Ovary (tissue), 3 donors: Measurements from ENCODE around the gene AGPS.

Source experiments
- POLR2A ChIP-seq: fragments of 450-650 bp; IDR thresholded peaks from one replicate; pipeline ENCODE4 v1.6.1; 2017; ENCODE audit warnings: antibody characterized with exemption, mild to moderate bottlenecking, moderate library complexity
- TF ChIP-seq, protein P1 (sequence below), 3 donors: fragments of 450-650 bp in 2 of 3; fragments of 200-600 bp in 1 of 3; IDR thresholded peaks; one replicate each; pipeline versions ENCODE4 v1.5.1 to v1.8.0; 2016 to 2022; ENCODE audit warnings: antibody characterized with exemption in 3 of 3, mild to moderate bottlenecking in 1 of 3
- donor health status: DM: no; HTN: no; CAD: no.

DNA sequence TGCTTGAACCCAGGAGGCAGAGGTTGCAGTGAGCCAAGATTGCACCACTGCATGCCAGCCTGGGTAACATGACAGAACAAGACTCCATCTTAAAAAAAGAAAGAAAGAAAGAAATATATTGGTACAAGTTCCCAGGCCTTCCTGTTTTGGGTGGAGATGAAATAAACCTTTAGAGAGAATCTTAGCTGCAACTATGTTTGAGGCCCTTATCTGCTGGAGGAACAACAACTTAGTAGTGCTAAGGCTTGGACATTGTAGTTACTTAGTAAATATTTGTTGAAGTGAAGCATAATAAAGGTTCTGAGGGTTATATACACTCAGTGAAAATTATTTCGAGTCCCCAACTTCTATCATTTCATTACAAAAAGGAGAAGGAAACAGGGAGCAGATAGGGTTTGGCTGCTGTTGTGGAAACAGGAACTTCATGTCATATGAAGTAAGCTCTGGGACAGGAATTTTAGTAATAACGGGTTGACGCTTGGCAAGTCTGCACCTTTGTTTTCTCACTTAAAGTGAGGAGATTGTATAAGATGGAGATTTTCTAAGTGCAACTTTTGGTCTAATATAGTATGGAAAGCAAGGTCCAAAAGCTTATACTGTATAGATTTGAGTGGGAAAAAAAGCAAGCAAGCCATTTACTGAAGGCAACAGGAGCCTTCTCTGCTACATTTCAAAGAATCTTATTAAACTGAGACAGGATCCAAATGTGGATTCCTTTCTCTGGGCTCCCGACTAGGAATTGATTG is 40.0 kb upstream of the AGPS start:
- TF ChIP-seq POLR2A, result no peak
- TF ChIP-seq, protein P1, sequence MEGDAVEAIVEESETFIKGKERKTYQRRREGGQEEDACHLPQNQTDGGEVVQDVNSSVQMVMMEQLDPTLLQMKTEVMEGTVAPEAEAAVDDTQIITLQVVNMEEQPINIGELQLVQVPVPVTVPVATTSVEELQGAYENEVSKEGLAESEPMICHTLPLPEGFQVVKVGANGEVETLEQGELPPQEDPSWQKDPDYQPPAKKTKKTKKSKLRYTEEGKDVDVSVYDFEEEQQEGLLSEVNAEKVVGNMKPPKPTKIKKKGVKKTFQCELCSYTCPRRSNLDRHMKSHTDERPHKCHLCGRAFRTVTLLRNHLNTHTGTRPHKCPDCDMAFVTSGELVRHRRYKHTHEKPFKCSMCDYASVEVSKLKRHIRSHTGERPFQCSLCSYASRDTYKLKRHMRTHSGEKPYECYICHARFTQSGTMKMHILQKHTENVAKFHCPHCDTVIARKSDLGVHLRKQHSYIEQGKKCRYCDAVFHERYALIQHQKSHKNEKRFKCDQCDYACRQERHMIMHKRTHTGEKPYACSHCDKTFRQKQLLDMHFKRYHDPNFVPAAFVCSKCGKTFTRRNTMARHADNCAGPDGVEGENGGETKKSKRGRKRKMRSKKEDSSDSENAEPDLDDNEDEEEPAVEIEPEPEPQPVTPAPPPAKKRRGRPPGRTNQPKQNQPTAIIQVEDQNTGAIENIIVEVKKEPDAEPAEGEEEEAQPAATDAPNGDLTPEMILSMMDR (IDR thresholded peaks at IDR 0.05), result no peak
